ENCODE results near the gene INPP5E. TPM values are rescaled to one million over a fixed set of nuclear protein-coding genes. Genes with fewer than 3 reads are reported as not detected.

INPP5E gene
- polyA plus RNA-seq, 5 donors, result 9.5 to 19.7 (median 14.6) TPM

DNA sequence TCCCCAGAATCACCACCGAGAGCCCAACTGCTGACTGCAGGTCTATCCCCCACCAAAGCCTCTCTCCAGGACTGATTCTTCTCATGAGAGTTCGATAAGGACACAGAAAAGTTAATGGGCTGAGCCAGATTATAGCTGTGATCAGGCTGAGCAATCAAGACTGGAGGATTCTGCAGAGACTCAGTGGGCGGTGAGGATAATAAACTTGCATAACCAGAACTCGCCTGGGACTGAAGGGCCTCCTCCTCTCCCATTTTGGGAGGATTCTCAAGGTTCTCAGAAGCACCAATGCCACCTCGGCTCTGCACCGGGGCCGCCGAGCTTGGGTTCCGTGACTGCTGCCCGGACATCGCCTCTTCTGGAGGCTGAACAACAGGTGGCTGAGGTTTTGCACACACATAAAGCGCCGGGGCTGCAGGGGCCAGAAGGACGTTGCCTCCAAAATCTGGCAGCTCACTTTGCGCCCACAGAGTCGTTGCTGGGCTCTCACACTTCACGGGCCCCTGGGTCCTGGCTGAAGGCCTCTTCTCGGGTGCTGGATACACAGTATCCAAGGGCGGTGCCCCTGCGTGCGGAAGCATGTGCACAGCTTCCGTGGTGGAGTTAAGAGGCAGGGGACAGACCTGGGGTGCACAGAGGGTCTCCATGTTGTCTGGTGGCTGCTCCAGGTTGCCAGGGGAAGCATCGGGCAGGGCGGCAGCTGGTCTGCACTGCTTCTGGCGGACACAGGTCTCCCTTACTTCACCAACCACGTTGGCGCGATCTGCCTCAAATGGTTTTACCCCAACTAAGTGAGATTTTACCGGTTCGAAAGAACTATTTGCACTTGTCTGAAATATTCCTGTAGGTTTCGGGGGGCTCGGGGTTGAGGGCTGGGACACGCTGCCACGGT is 35.6 kb upstream of the INPP5E start:
- DNase-seq, result no peak

DNA sequence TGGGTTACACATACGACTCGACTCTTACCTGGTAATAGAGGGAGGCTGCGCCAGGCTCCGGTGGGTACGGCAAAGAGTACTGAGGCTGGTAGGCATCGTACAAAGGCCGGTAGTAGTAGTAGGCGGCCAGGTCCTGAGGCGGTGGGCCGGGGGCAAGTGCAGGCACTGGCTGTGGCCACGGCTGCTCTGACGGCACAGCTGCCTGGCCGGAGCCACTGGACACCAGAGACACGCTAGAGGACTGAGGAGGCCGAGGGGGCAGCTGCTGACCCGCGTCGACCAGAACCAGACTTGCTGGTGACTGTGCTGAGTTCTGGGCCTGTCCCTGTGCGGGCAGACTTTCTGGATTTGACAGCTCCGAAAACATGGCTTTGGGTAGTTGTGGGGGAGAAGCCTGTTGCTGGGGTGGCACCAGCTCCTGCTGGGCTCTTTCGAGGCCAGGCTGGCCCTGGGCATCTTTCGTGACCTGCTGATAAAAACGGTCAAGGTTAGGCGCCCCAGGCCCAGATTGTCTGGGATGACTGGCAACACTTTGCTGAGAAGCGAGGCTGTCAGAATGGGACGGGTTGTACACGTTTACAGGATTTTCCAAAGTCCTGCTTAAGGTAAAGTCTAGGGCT is 34.5 kb upstream of the INPP5E start:
- no peak for DNase-seq

- no peak for DNase-seq
These were observed 33.7 kb upstream of the INPP5E start for GRCh38 chr9:136473354-136473721.

DNA sequence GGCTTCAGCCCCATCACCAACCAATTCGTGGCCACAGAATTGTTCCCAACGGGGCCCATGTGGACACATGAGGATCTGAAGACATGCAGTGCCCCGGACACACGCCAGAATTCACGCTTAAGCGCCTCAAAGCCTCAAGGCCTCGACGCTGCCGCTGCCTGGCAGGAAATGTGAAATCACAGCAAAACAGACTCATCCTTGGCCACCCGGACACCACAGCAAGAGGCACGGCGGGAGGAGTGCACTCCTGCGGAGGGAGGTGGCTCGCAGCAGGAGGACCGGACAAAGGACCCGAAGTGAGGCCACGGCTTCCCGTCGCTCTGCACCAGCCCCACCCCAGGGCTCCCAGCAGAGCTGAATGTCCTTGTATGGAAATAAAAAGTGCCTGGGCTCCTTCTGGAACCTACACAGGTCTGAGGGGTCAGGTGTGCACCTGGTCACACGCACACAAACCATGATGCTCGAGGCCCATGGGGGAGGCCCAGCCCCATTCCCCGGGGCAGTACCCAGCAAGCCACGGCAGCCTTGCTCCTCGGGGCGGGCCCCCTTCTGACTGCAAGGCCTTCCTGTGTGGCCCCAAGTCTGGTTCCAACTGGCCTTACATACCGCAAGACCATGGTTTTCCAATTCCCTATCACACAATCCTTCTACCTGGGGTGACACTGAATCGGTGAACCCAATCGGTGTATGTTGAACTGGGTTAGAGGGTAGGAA is 33.2 kb upstream of the INPP5E start:
- no peak for DNase-seq

GRCh38 chr9:136471802-136472487 is 32.3 kb upstream of the INPP5E start:
- no peak for DNase-seq

DNA sequence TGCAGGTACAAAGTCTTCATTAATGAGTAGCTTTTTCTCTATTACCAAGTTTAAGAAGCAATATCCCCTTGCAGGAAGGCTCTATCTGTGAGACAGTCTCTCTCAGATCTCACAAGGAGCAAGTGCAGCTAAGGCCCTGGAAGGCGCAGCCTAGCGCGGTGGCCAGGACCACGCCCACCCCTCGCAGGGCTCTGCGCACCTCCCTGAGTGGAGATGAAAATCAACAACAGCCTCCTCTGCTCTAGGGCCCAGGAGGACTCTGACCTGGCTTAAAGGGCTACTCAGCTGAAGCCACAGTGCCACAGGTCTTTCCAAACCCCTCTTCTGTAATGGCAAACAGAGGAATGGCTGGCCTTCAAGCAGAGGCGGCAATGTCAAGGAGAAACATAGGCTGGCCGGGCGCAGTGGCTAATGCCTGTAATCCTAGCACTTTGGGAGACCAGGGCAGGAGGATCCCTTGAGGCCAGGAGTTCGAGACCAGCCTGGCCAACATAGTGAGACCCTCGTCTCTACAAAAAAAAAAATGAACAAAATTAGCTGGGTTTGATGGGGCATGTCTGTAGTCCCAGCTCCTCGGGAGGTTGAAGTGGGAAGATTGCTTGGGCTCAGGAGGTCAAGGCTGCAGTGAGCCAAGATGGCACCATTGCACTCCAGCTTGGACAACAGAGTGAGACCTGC is 31.3 kb upstream of the INPP5E start:
- no peak for DNase-seq

DNA sequence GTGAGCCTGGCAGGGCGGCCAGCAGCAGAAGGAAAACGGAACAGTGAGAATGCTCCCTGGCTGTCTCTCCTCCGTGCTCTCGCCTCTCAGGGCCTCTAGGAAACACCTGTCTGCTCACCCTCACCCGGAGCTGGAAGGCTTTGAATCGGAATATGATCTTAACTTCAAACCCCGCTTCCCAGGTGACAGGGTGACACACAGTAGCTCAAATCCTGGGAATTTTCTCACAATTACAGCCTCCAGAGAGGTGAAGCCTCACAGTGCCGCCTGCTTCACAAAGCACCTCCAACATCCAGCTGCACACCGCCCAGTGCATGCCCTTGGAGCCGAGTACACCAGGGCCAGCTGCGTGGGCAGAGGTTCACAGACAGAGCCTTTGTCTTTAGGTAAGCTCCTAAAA is 30.7 kb upstream of the INPP5E start:
- DNase-seq, result no peak

DNA sequence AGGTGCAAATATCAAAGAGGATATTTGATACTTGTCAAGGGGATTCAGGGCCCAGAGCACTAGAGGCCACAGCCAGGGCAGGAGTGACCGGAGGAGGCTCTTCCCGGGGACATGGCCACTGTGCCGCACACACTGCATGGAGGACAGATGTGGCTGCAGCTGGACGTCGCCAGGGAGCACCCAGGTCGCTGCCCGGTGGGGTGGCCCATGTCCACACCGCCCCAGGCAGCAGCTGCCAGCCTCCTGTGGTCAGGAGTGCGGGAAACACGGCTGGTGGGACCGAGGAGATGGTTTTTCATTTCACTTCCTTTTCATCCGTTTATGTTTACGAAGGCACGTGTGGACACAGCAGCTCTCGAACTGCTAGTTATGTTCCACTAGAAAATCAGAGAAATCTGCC is 28.1 kb upstream of the INPP5E start:
- no peak for DNase-seq

GRCh38 chr9:136466155-136466541 is 26.5 kb upstream of the INPP5E start:
- DNase-seq, result no peak

DNA sequence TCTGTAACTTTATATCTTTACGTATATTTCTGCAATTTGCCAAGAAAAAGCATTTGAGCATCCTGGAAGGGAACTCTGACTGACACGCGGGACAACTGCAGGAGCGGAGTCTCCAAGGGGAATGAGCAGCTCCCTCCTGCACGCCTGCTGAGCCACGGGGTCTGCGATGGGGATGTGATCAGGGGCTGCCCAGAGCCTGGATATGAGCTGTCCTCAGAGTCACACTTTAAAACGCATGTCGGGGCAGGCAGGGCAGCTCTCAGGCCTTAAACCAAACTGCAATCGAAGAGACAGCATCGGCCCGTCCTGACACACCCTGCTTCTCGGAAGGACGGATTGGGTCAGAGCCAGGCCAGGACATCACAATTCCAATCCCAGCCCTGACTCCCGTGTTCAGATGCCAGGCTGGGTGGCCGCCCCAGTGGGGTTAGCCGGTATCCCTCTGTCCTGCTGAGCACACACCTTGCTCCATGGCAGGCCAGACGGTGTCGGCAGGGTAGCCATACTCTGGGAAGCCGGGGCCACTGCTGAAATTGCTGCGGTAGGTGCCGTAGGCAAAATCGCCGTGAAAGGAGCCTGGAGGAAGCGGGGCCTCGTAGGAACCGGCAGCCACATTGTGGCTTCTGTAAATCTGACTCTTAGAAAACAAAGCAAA is 26.0 kb upstream of the INPP5E start:
- DNase-seq, result no peak

DNA sequence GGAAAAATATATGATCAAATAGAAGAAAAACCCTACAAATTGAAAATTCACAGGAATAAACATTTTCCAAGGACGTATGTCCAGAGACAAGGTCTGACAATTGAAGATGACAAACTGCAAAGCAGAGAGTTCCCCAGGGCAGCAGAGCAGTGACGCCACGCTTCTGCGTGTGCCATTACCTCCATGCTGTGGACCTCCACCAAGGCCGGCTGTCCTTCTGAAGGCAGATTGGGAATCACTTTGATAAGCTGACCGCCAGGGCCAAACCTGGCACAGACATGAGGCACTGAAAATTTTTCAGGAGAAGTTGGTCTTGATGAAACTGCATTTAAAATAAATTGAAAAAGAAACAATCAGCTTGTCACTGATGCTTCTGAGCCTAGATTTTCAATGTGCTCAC is 24.6 kb upstream of the INPP5E start:
- DNase-seq, result no peak

DNA sequence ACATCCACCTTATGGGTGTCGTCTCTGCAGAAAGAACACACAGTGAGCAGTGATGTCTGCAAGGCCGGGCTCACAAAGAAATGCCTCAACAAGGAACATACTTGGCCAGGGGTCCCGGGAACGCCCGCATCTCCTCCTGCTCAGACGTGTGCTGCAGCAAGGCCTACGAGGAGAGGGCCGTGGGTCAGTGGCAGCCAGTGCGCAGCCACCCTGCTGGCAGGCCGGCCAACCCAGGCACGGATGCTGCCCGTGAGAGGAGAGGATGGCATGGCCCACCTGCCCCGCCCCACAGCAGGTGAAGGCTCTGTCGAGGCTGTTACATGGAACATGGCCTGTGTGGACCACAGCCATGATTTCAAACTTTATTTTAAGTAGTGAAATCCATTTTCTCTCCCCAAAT is 23.9 kb upstream of the INPP5E start:
- DNase-seq, result no peak

- DNase-seq, result no peak
These were observed 23.0 kb upstream of the INPP5E start for GRCh38 chr9:136462664-136463063.

- DNase-seq, result no peak
These were observed 21.2 kb upstream of the INPP5E start for GRCh38 chr9:136460772-136461325.

DNA sequence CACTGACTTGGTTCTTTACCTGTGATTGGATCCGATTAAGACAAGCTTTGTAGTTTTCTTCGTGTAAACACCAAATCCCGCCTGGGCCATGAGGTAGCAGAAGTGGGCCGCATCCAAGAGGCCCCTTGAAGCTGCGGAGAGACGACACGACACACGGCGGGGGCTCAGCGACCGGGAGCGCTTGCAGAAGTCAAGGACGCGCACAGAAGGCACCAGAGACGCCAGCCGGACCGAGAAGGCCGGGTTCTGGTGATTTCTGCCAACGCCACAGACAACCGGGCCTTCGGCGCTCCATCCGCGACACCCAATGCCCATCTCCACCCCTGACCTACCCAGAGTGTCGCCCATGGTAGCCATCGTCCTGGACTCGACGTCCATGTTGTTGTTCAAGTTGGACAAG is 19.8 kb upstream of the INPP5E start:
- no peak for DNase-seq

- no peak for DNase-seq
These were observed 17.7 kb upstream of the INPP5E start for GRCh38 chr9:136457326-136457725.

- no peak for DNase-seq
These were observed 16.6 kb upstream of the INPP5E start for GRCh38 chr9:136456258-136456657.

DNA sequence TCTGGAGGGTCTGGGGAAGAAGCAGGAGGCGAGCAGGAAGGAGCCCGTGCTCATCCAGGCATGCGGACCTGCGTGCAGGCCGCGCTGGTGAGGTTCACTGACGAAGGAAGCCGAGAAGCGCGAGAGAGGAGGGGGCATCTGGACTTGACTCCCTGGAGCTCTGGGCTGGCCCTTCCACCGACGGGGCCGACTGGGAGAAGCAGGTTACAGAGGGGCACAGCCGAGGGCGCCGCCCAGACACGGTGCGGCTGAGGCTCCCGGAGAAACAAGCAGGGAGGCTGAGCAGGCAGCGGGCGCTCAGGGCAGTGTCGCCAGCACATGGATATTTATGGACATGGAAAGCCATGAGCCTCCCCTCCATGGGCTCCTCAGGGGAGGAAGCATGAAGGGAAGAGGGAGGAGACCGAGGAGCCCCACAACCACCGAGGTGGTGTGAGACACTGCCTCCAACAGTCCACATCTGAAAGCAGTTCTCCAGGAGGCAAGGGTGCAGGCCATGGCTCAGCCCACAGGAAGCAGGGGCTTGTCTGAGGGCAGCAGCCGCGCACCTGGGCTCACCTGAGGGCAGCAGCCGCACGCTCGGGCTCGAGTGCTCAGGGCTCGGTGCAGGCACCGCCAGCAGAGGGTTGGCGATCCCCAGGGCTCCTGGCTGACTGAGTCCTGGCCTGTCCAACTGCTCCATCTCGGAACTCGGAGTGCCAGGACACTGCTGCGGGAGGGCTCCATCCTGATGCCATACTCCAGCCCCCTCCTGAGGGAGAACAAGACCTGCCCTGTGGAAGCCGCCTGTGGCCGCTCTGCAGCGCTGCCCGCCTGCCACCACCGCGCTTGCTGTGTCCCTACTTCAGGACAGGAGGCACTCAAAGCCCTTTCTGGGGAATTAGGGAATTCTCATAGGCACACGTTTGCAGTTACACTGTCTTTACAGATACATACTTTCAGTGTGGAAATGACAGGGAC is 15.7 kb upstream of the INPP5E start:
- no peak for DNase-seq

DNA sequence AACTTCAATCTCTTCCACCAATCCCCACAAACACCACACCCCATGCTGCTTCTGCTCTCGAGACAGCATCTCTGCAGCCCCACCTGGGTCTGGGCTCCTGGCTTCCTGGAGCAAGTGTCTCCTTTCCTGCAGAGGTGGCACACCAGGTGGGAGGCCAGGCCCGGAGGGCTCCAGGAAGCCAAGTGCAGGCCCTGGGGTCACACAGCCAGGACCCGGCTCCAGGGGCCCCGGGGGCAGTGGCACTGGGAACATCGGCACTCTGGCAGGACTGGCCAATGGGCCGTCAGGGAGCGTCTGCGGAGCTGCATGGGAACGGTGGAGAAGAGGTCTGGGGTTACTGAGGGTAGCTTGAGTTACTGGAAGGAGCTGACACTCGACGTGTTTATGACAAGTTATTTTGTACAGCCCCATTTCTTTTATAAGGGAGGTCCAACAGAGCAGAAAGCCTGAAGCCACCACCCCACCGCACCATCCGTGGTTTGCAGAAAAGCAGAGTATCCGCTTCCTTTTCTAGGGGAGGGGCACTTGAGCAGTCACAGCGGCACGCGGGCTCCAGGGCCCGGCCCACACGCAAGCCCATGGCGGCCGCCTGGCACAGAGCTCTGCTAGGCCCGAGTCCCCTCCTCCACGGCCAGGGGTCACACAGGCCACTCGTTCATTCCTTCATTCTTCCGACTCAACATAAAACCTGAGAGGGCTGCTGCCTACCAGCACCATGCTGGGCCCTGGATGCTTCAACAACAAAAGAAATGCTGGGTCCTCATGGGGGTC is 14.6 kb upstream of the INPP5E start:
- DNase-seq, result no peak

Measured in right lung (tissue), 5 donors.